Chondrocyte (in vitro differentiated cells): Measurements from ENCODE around the gene DNAJC5G. TPM values are rescaled to one million over a fixed set of nuclear protein-coding genes. Genes with fewer than 3 reads are reported as not detected.

Experiments
- DNase-seq: peaks from one replicate; pipeline ENCODE4 v3.0.0; 2021; ENCODE audit warnings: mixed read lengths, low spot score
- H3K27ac Mint-ChIP-seq: one replicate; pipeline ENCODE4 v1.8.0; 2021; ENCODE audit warnings: mild to moderate bottlenecking, moderate library complexity, mixed read lengths; ENCODE audit not compliant: unreplicated experiment
- H3K27me3 Mint-ChIP-seq: 2 replicates; pipeline ENCODE4 v1.8.0; 2021; ENCODE audit warnings: low read depth, mixed read lengths
- H3K36me3 Mint-ChIP-seq: 2 replicates; pipeline ENCODE4 v1.8.0; 2021; ENCODE audit warnings: low read depth, mixed read lengths
- H3K4me1 Mint-ChIP-seq: 2 replicates; pipeline ENCODE4 v1.8.0; 2021; ENCODE audit warnings: low read depth, mild to moderate bottlenecking, mixed read lengths
- H3K4me3 Mint-ChIP-seq: one replicate; pipeline ENCODE4 v1.8.0; 2021; ENCODE audit warnings: mild to moderate bottlenecking, moderate library complexity, mixed read lengths; ENCODE audit not compliant: unreplicated experiment
- H3K9me3 Mint-ChIP-seq: 2 replicates; pipeline ENCODE4 v1.8.0; 2021; ENCODE audit warnings: low read depth, mixed read lengths
- total RNA-seq: library from RNA; stranded (reverse); gene quantifications from 3 replicates; pipeline ENCODE4 v1.2.1, GENCODE V29; 2021
- TF ChIP-seq, protein P1 (sequence below): fragments of 200-600 bp; sonication (generic); IDR thresholded peaks from 2 replicates; pipeline ENCODE4 v1.5.0; 2021; ENCODE audit warnings: antibody characterized with exemption, mild to moderate bottlenecking, moderate library complexity

Gene DNAJC5G
- total RNA-seq, 1 donor from 2014 or later, result not detected

DNA sequence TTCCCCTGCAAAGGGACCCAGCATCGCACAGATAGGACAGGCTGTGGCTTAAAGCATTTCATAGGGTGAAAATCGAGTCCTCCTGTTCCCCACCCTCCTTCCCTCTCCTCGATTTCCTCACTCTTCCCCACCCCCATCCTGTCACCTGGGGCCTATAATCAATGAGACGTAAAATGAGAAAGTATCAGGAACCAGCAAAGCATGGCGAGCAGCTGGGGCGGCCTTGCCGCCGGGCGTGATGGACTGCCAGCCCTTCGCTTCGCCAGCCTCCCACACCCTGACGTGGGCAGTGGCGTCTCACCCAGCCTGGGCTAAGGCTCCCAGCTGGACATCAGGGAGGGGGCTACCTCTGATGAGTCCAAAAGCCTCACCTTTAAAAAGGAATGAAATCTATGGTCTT, 23.5 kb upstream of the DNAJC5G start:
- H3K27ac Mint-ChIP-seq, result no peak overlapping the region
- no peaks in the 10 kb centered on the region for H3K36me3 Mint-ChIP-seq
- no peaks in the 10 kb centered on the region for H3K9me3 Mint-ChIP-seq
- TF ChIP-seq, protein P1, sequence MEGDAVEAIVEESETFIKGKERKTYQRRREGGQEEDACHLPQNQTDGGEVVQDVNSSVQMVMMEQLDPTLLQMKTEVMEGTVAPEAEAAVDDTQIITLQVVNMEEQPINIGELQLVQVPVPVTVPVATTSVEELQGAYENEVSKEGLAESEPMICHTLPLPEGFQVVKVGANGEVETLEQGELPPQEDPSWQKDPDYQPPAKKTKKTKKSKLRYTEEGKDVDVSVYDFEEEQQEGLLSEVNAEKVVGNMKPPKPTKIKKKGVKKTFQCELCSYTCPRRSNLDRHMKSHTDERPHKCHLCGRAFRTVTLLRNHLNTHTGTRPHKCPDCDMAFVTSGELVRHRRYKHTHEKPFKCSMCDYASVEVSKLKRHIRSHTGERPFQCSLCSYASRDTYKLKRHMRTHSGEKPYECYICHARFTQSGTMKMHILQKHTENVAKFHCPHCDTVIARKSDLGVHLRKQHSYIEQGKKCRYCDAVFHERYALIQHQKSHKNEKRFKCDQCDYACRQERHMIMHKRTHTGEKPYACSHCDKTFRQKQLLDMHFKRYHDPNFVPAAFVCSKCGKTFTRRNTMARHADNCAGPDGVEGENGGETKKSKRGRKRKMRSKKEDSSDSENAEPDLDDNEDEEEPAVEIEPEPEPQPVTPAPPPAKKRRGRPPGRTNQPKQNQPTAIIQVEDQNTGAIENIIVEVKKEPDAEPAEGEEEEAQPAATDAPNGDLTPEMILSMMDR, result no peak
- DNase-seq, result peak; percentile 57
- no peaks in the 10 kb centered on the region for H3K27me3 Mint-ChIP-seq
- peaks cover 41% of the 10 kb centered on the region for H3K4me1 Mint-ChIP-seq
- no peak overlapping the region for H3K4me3 Mint-ChIP-seq

DNA sequence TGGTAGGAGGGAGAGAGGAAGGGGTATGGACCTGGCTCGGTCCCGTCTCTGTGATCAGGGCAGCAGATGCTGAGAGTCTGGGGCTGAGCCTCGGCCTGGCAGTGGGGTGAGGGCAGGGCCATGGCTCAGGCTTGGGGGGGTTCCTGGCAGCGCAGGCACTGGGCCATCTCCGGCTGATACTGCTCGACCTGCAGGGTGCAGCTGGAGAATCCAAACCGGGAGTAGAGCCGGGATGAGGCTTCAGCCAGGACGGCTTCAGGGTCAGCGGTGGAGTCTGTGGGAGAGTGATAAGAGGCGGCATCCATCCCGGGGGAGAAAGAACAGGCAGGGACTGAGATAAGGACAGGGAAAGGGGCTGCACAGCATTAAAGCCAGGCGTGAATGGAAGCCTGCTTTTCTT, 20.0 kb upstream of the DNAJC5G start:
- H3K4me3 Mint-ChIP-seq, result no peak overlapping the region
- TF ChIP-seq, protein P1, result no peak
- peaks cover 24% of the 10 kb centered on the region for H3K4me1 Mint-ChIP-seq
- no peaks in the 10 kb centered on the region for H3K36me3 Mint-ChIP-seq
- H3K27ac Mint-ChIP-seq, result peak overlapping the region; percentile 81
- no peaks in the 10 kb centered on the region for H3K9me3 Mint-ChIP-seq
- H3K27me3 Mint-ChIP-seq, result peaks cover 12% of the 10 kb centered on the region
- no peak for DNase-seq

DNA sequence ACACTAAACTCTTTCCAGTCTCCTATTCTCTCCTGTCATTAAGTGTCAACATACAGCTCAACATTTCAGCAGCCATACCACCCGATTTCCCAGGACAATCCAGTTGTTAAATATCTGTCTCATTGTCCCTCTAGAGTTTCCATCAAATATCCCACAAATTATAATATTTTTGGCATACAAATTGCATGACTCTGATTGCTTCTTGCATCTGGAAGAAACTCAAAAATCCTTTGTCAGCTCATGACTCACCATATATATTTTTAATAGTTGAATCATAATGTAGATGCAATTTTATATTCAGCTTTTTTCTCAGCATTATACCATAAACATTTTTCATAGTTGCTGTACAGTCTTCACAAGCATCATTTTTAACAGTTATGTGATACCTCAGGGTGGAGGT, 19.6 kb upstream of the DNAJC5G start:
- Mint-ChIP-seq H3K4me1 (peaks cover 24% of the 10 kb centered on the region), H3K27me3 (peaks cover 17% of the 10 kb centered on the region), H3K4me3 (no peak overlapping the region)

DNA sequence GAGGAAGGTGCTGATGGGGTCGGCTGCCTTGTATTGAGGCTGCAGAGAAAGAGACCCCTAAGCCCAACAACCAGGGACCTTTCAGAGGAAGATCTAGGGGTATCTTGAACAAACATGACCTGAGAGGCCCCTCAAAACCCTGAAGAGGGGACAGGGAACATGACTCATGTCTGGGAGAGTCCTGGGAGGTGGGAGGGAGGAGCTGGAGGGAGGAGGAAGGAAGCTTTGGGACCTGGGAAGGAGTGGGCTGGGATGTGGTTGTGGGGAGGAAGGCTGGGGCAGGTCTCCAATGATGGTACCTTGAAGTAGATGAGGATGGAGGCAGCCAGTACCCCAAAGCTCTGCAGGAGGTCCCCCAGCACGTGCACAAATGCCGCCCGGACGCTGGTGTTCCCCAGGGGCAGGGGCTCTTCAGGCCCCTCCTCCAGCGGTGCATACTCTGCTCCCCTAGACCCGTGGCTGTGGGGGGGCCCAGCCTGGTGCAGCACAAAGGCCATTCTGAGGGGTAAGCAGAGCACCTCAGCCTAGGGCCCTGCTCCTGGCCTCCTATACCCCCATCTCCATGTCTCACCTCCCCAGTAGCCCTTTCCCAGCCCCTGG, 18.3 kb upstream of the DNAJC5G start:
- Mint-ChIP-seq H3K4me3 (no peak overlapping the region), H3K9me3 (no peaks in the 10 kb centered on the region), H3K27me3 (peaks cover 29% of the 10 kb centered on the region), H3K27ac (no peak overlapping the region), H3K4me1 (peaks cover 26% of the 10 kb centered on the region), H3K36me3 (peaks cover 4% of the 10 kb centered on the region)
- TF ChIP-seq, protein P1, result no peak
- no peak for DNase-seq

More for the DNA sequence above, 19.6 kb upstream of the DNAJC5G start:
- H3K9me3 Mint-ChIP-seq, result no peaks in the 10 kb centered on the region
- peaks cover under 1% of the 10 kb centered on the region for H3K36me3 Mint-ChIP-seq
- peak overlapping the region; percentile 81 for H3K27ac Mint-ChIP-seq
- TF ChIP-seq, protein P1, result peak; percentile 14
- no peak for DNase-seq

GRCh38 chr2:27258051-27258450, 17.2 kb upstream of the DNAJC5G start:
- peaks cover 30% of the 10 kb centered on the region for H3K27me3 Mint-ChIP-seq
- peaks cover 27% of the 10 kb centered on the region for H3K4me1 Mint-ChIP-seq
- no peak overlapping the region for H3K4me3 Mint-ChIP-seq

More at GRCh38 chr2:27258051-27258450, 17.2 kb upstream of the DNAJC5G start:
- DNase-seq, result no peak
- peaks cover 4% of the 10 kb centered on the region for H3K36me3 Mint-ChIP-seq
- no peaks in the 10 kb centered on the region for H3K9me3 Mint-ChIP-seq
- no peak overlapping the region for H3K27ac Mint-ChIP-seq
- TF ChIP-seq, protein P1, result no peak
